ENCODE measurements around the gene ABCB9.
"Not testable (repeated sequence)": the region's sequence is repeated elsewhere in the genome, so short reads cannot be mapped to it uniquely, and the experiment has no call there.

ABCB9 gene

DNA sequence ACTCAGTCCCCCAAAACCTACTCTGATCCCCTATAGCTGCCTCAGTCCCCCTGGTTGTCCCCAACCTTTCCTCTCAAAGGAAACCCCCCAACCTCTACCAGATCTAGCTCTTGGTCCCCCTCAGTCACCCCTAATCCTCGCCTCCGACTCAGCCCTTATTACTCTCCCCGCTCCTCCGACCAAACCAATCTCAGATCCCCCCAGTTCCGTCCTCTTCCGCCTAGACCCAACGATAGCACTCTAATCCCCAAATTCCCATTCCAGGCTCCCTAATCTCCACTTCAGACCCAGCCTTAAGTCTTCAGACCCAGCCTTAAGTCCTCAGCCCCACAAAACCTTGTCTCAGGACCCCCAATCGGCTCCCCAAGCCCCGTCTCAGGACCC lies 71.0 kb downstream of the ABCB9 start:
- H3K4me3 ChIP-seq (ENCODE audit: low read length): peak overlapping the region; percentile 93
- no peaks in the 10 kb centered on the region for H3K27me3 ChIP-seq (ENCODE audit: control insufficient read depth, insufficient read depth, low read length)
- no peaks in the 10 kb centered on the region for H3K36me3 ChIP-seq (ENCODE audit: insufficient read depth, low read length)
- peaks cover 60% of the 10 kb centered on the region for H3K4me1 ChIP-seq (ENCODE audit: control insufficient read depth, insufficient read depth, low read length)
- H3K9me3 ChIP-seq (replicated peaks; ENCODE audit: low read length): no peaks in the 10 kb centered on the region
- peak overlapping the region; percentile 94 for H3K4me2 ChIP-seq (ENCODE audit: low read length)
- peak overlapping the region; percentile 98 for H3K9ac ChIP-seq (ENCODE audit: low read depth, low read length)

DNA sequence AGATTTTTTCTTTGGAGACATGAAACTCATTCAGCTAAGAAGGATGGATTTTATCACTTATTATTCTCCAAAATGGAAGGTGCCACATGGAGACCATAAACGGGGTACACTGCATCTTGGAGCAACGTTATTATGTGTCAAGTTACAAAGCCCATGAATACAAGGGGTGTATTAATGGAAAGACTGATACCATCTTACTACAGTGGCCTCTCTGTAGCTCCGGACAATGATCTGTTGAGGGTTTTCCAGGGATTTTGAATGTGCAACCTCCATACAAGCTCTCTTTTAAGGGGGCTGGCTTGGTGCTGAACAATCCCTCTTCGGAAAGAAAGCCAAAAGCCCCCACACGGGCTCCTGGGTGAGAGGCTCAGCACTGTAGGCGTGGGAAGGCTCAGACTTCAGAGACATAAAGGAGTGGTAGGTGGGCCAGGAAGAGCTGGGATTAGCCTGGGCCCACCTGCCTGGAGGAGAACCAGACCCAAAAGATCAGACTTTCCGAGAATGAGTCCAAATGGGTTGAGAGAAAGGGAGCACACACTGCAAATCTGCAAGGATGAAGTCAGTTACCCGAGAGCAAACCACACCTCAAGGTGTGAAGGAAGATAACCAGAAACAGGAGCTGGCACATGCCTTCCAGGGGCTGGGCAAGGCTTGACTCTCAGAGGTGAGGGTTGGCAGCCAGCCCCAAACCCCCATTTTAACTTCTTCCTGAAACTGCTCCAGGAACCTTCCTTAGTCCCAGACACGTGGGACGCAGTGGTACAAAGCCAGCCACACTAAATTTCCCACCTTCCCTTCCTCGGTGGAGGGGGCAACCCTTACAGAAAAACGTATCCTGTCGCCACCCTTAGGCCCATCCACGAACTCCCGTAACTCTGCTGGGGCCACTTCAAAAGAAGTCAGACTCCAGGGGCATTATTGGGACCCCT lies 71.8 kb downstream of the ABCB9 start:
- peak overlapping the region; percentile 98 for H3K9ac ChIP-seq (ENCODE audit: low read depth, low read length)

GRCh38 chr12:122893208-122894153 lies 72.8 kb downstream of the ABCB9 start:
- H3K9me3 ChIP-seq (replicated peaks; ENCODE audit: low read length): no peaks in the 10 kb centered on the region
- no peaks in the 10 kb centered on the region for H3K27me3 ChIP-seq (ENCODE audit: control insufficient read depth, insufficient read depth, low read length)
- peak overlapping the region; percentile 93 for H3K4me3 ChIP-seq (ENCODE audit: low read length)
- H3K9ac ChIP-seq (ENCODE audit: low read depth, low read length): peak overlapping the region; percentile 98
- no peaks in the 10 kb centered on the region for H3K36me3 ChIP-seq (ENCODE audit: insufficient read depth, low read length)
- H3K4me2 ChIP-seq (ENCODE audit: low read length): peak overlapping the region; percentile 94
- H3K4me1 ChIP-seq (ENCODE audit: control insufficient read depth, insufficient read depth, low read length): peaks cover 61% of the 10 kb centered on the region

More for the DNA sequence above, 71.8 kb downstream of the ABCB9 start:
- Histone ChIP-seq H3K27me3 (ENCODE audit: control insufficient read depth, insufficient read depth, low read length) (no peaks in the 10 kb centered on the region), H3K4me2 (ENCODE audit: low read length) (peak overlapping the region; percentile 94), H3K4me1 (ENCODE audit: control insufficient read depth, insufficient read depth, low read length) (peaks cover 61% of the 10 kb centered on the region), H3K4me3 (ENCODE audit: low read length) (peak overlapping the region; percentile 93), H3K9me3 (replicated peaks; ENCODE audit: low read length) (no peaks in the 10 kb centered on the region), H3K36me3 (ENCODE audit: insufficient read depth, low read length) (no peaks in the 10 kb centered on the region)

DNA sequence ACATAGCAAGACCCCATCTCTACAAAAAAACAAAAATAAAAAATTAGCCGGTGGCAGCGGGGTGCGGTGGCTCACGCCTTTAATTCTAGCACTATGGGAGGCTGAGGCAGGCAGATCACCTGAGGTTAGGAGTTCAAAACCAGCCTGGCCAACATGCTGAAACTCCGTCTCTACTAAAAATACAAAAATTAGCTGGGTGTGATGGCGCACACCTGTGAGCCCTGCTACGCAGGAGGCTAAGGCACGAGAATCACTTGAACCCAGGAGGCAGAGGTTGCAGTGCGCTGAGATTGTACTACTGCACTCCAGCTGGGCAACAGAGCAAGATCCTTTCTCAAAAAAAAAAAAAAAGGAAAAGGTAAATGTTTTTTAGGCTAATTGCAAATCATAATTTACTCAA lies 73.5 kb downstream of the ABCB9 start:
- Histone ChIP-seq H3K4me2 (ENCODE audit: low read length) (peak overlapping the region; percentile 82), H3K9ac (ENCODE audit: low read depth, low read length) (peak overlapping the region; percentile 56), H3K4me1 (ENCODE audit: control insufficient read depth, insufficient read depth, low read length) (peaks cover 63% of the 10 kb centered on the region), H3K4me3 (ENCODE audit: low read length) (peak overlapping the region; percentile 56)
- not testable (repeated sequence) for H3K27me3 ChIP-seq (ENCODE audit: control insufficient read depth, insufficient read depth, low read length); H3K9me3 ChIP-seq (replicated peaks; ENCODE audit: low read length); H3K36me3 ChIP-seq (ENCODE audit: insufficient read depth, low read length)

- no peaks in the 10 kb centered on the region for H3K9me3 ChIP-seq (replicated peaks; ENCODE audit: low read length)
- H3K36me3 ChIP-seq (ENCODE audit: insufficient read depth, low read length): no peaks in the 10 kb centered on the region
- no peaks in the 10 kb centered on the region for H3K27me3 ChIP-seq (ENCODE audit: control insufficient read depth, insufficient read depth, low read length)
- peak overlapping the region; percentile 82 for H3K4me2 ChIP-seq (ENCODE audit: low read length)
- peak overlapping the region; percentile 56 for H3K4me3 ChIP-seq (ENCODE audit: low read length)
- H3K9ac ChIP-seq (ENCODE audit: low read depth, low read length): peak overlapping the region; percentile 56
- H3K4me1 ChIP-seq (ENCODE audit: control insufficient read depth, insufficient read depth, low read length): peaks cover 71% of the 10 kb centered on the region
Measured at GRCh38 chr12:122891661-122892525, 74.4 kb downstream of the ABCB9 start.

DNA sequence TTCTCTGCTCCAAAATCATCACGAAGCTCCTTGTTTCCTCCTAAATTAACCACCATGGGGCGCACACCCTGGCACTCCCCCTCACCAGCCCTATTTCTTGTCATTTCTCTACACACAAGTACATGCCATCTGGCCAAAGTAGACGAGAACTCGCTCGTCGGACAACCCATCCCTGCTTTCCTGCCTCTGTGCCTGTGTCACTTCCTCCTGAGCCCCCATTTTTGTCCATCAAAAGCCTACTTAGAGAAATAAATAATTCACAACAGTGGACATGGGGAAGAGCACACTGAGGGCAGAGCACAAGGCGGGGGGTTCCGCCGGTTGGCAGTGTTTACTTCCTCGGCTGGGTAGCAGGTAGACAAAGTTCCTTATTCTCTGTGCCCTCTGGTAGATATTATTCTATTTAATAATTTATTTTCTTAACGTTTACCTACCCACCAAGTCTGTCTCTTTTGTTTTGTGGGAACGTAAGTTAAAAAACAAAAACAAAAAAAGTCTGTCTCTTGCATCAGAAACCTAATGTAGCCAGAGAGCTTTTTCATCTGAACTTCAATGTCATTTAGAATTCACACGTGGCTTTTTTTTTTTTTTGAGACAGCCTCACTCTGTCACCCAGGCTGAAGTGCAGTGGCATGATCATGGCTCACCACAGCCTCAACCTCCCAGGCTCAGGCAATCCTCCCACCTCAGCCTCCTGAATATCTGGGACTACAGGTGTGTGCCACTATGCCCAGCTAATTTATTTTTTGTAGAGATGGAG lies 76.3 kb downstream of the ABCB9 start:
- H3K4me2 ChIP-seq (ENCODE audit: low read length): no peak overlapping the region
- H3K27me3 ChIP-seq (ENCODE audit: control insufficient read depth, insufficient read depth, low read length): no peaks in the 10 kb centered on the region
- peaks cover 78% of the 10 kb centered on the region for H3K4me1 ChIP-seq (ENCODE audit: control insufficient read depth, insufficient read depth, low read length)
- H3K36me3 ChIP-seq (ENCODE audit: insufficient read depth, low read length): no peaks in the 10 kb centered on the region
- no peak overlapping the region for H3K4me3 ChIP-seq (ENCODE audit: low read length)
- H3K9ac ChIP-seq (ENCODE audit: low read depth, low read length): no peak overlapping the region
- no peaks in the 10 kb centered on the region for H3K9me3 ChIP-seq (replicated peaks; ENCODE audit: low read length)

GRCh38 chr12:122888232-122888752 lies 78.0 kb downstream of the ABCB9 start:
- no peak overlapping the region for H3K4me3 ChIP-seq (ENCODE audit: low read length)
- peaks cover 61% of the 10 kb centered on the region for H3K4me1 ChIP-seq (ENCODE audit: control insufficient read depth, insufficient read depth, low read length)
- H3K27me3 ChIP-seq (ENCODE audit: control insufficient read depth, insufficient read depth, low read length): no peaks in the 10 kb centered on the region
- peak overlapping the region; percentile 47 for H3K4me2 ChIP-seq (ENCODE audit: low read length)
- H3K9me3 ChIP-seq (replicated peaks; ENCODE audit: low read length): no peaks in the 10 kb centered on the region
- H3K9ac ChIP-seq (ENCODE audit: low read depth, low read length): no peak overlapping the region
- H3K36me3 ChIP-seq (ENCODE audit: insufficient read depth, low read length): no peaks in the 10 kb centered on the region

- Histone ChIP-seq H3K9ac (ENCODE audit: low read depth, low read length) (no peak overlapping the region), H3K4me1 (ENCODE audit: control insufficient read depth, insufficient read depth, low read length) (peaks cover 57% of the 10 kb centered on the region), H3K9me3 (replicated peaks; ENCODE audit: low read length) (no peaks in the 10 kb centered on the region), H3K4me2 (ENCODE audit: low read length) (peak overlapping the region; percentile 47), H3K36me3 (ENCODE audit: insufficient read depth, low read length) (no peaks in the 10 kb centered on the region), H3K27me3 (ENCODE audit: control insufficient read depth, insufficient read depth, low read length) (no peaks in the 10 kb centered on the region), H3K4me3 (ENCODE audit: low read length) (no peak overlapping the region)
Measured at GRCh38 chr12:122887819-122888212, 78.4 kb downstream of the ABCB9 start.

GRCh38 chr12:122886851-122887818 lies 79.1 kb downstream of the ABCB9 start:
- Histone ChIP-seq H3K27me3 (ENCODE audit: control insufficient read depth, insufficient read depth, low read length) (no peaks in the 10 kb centered on the region), H3K4me1 (ENCODE audit: control insufficient read depth, insufficient read depth, low read length) (peaks cover 50% of the 10 kb centered on the region), H3K4me2 (ENCODE audit: low read length) (peak overlapping the region; percentile 43), H3K9ac (ENCODE audit: low read depth, low read length) (no peak overlapping the region), H3K4me3 (ENCODE audit: low read length) (peak overlapping the region; percentile 9), H3K36me3 (ENCODE audit: insufficient read depth, low read length) (no peaks in the 10 kb centered on the region), H3K9me3 (replicated peaks; ENCODE audit: low read length) (no peaks in the 10 kb centered on the region)
